ENCODE measurements around the gene P2RX3.

The P2RX3 gene

DNA sequence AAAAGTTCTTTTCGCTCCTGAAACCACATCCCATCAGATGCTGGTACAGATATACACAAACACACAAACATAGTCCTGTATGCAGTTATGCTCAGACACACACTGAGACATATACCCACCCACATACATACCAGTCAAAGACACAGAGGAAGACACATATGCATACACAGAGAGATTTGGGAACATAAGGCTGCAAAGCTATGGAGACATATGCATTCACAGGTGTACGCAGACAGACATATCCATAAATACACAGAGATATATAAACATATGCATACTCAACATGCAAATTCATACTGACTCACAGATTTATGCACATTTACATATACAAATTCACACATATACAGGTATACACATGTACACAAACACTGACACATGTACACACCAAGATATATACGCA lies 36.8 kb downstream of the P2RX3 start:
- no peaks in the 10 kb centered on the region for H3K9me3 ChIP-seq (ENCODE audit: control insufficient read depth, insufficient read depth, low read length)
- H3K27ac ChIP-seq (ENCODE audit: low read length): no peak overlapping the region
- no peaks in the 10 kb centered on the region for H3K36me3 ChIP-seq (ENCODE audit: control insufficient read depth, insufficient read depth, low read length)
- no peaks in the 10 kb centered on the region for H3K27me3 ChIP-seq (ENCODE audit: control insufficient read depth, insufficient read depth, low read length)
- H3K4me1 ChIP-seq (ENCODE audit: control insufficient read depth, insufficient read depth, low read length): no peaks in the 10 kb centered on the region; the same call in 1 of the 2 replicates
- DNase-seq (ENCODE audit: low read depth, low spot score): no peak
- no peak overlapping the region for H3K4me3 ChIP-seq (ENCODE audit: low read length)
- no CpG with 5 or more reads among the region's 3 CpGs for WGBS (ENCODE audit: insufficient coverage, insufficient read length)

DNA sequence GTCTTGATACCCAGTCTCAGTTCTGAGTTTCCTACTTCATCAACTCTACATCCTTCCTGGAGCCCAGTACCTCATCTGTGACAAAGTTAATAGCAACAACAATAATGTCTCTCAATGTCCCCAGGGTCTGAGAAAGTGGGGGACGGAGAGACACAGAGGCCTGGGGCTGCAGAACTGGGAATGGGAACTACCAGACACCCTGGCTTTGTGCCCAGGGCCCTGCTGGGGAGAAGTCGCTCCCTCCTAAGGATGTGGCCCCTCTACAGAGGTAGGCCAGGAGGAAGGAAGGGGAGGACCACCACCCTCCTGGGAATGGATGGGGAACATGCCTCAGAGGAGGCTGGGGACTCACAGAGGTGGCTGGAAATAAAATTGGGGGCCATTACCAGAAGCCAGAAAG lies 37.3 kb downstream of the P2RX3 start:
- Histone ChIP-seq H3K27ac (ENCODE audit: low read length) (no peak overlapping the region), H3K9me3 (ENCODE audit: control insufficient read depth, insufficient read depth, low read length) (no peaks in the 10 kb centered on the region), H3K4me1 (ENCODE audit: control insufficient read depth, insufficient read depth, low read length) (no peaks in the 10 kb centered on the region; the same call in 1 of the 2 replicates), H3K4me3 (ENCODE audit: low read length) (no peak overlapping the region), H3K27me3 (ENCODE audit: control insufficient read depth, insufficient read depth, low read length) (no peaks in the 10 kb centered on the region), H3K36me3 (ENCODE audit: control insufficient read depth, insufficient read depth, low read length) (no peaks in the 10 kb centered on the region)
- no peak for DNase-seq (ENCODE audit: low read depth, low spot score)
- no CpG with 5 or more reads among the region's 2 CpGs for WGBS (ENCODE audit: insufficient coverage, insufficient read length)

DNA sequence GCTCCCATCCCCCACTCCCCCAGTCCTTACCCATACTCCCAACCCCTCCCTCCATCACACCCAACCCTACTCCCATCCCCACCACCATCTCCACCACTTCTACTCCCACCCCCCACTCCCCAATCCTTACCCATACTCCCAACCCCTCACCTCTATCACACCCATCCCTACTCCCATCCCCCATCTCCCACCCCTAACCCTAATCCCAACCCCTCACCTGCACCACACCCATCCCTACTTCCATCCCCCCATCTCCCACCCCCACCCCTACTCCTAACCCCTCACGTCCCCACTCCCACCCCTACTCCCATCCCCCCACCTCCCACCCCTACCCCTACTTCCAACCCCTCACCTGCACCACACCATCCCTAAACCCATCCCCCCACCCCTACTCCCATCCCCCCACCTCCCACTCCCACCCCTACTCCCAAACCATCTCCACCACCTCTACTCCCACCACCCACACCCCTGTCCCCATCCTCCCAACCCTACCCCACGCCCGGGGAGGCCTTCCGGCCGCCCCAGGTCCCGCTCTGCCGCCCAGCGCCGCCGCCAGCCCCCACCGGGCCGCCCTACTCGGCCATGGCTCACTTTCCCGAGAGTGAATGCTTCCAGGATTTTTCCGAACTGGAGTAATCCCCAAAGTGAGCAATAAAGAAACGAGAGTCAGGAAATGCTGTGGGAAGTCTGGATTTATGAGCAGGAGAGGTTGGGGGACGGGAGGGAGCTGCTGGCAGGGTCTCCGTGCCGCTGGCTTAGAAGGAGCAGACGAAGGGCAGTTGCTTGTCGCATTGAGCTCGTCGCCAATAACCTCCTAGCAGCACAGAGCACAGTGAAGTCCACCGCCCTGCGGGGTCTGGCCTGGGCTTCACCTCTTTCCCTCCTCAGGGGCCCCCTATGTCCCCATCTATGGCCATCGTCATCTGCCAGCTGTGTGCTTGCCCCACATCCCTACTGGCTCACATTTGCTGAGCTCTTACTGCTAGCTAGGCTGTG lies 38.2 kb downstream of the P2RX3 start:
- H3K27me3 ChIP-seq (ENCODE audit: control insufficient read depth, insufficient read depth, low read length): no peaks in the 10 kb centered on the region; the same call in 1 of the 2 replicates
- 100% methylated on average over 1 of the region's 26 CpGs for WGBS (ENCODE audit: insufficient coverage, insufficient read length)

DNA sequence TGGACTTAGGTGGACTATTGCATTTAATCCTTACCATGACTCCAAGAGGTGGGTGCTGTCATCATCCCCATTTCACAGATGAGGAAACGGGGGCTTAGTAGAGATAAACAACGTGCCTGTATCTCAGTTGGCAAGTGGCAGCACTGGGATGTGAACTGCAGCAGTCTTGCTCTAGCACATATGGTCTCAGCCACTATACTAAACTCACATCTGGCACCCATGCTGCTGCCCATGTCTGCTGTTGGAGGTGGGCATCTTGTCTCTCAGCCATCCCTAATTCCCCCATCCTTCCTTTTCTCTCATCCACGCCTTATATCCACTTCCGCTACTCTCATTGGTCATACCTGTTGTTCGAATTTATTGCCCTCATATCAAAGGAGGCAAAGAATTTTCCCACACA lies 39.0 kb downstream of the P2RX3 start:
- Histone ChIP-seq H3K4me3 (ENCODE audit: low read length) (no peak overlapping the region), H3K4me1 (ENCODE audit: control insufficient read depth, insufficient read depth, low read length) (no peaks in the 10 kb centered on the region; the same call in 1 of the 2 replicates), H3K9me3 (ENCODE audit: control insufficient read depth, insufficient read depth, low read length) (no peaks in the 10 kb centered on the region), H3K36me3 (ENCODE audit: control insufficient read depth, insufficient read depth, low read length) (no peaks in the 10 kb centered on the region), H3K27me3 (ENCODE audit: control insufficient read depth, insufficient read depth, low read length) (no peaks in the 10 kb centered on the region; the same call in 1 of the 2 replicates), H3K27ac (ENCODE audit: low read length) (no peak overlapping the region)
- 100% methylated on average over 3 of the region's 5 CpGs for WGBS (ENCODE audit: insufficient coverage, insufficient read length)
- DNase-seq (ENCODE audit: low read depth, low spot score): no peak

More for the DNA sequence above, 38.2 kb downstream of the P2RX3 start:
- Histone ChIP-seq H3K9me3 (ENCODE audit: control insufficient read depth, insufficient read depth, low read length) (no peaks in the 10 kb centered on the region), H3K36me3 (ENCODE audit: control insufficient read depth, insufficient read depth, low read length) (no peaks in the 10 kb centered on the region), H3K4me3 (ENCODE audit: low read length) (no peak overlapping the region), H3K4me1 (ENCODE audit: control insufficient read depth, insufficient read depth, low read length) (no peaks in the 10 kb centered on the region; the same call in 1 of the 2 replicates), H3K27ac (ENCODE audit: low read length) (no peak overlapping the region)
- DNase-seq (ENCODE audit: low read depth, low spot score): no peak

DNA sequence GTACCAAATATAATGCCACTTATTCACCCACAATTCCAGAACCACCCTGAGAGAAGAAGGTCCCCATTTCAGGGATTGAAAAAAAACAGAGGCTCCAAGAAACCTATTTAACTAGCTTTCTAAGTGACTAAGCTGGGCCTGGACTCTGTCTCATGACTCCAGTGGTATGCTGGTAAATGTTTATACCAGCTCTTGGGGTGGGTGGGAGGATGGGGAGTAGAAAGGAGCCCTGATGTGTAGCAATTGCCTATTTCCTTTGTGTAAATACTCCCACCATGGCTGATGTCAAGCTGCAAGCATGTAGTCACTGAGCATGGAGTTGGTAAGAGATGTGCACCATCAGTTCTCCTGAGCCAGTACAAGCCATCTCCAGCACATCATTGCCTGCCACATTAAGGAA lies 40.0 kb downstream of the P2RX3 start:
- no peaks in the 10 kb centered on the region; the same call in 1 of the 2 replicates for H3K27me3 ChIP-seq (ENCODE audit: control insufficient read depth, insufficient read depth, low read length)
- DNase-seq (ENCODE audit: low read depth, low spot score): no peak
- H3K4me3 ChIP-seq (ENCODE audit: low read length): no peak overlapping the region
- H3K4me1 ChIP-seq (ENCODE audit: control insufficient read depth, insufficient read depth, low read length): no peaks in the 10 kb centered on the region; the same call in 1 of the 2 replicates
- no peaks in the 10 kb centered on the region for H3K36me3 ChIP-seq (ENCODE audit: control insufficient read depth, insufficient read depth, low read length)
- no peak overlapping the region for H3K27ac ChIP-seq (ENCODE audit: low read length)
- no peaks in the 10 kb centered on the region for H3K9me3 ChIP-seq (ENCODE audit: control insufficient read depth, insufficient read depth, low read length)

DNA sequence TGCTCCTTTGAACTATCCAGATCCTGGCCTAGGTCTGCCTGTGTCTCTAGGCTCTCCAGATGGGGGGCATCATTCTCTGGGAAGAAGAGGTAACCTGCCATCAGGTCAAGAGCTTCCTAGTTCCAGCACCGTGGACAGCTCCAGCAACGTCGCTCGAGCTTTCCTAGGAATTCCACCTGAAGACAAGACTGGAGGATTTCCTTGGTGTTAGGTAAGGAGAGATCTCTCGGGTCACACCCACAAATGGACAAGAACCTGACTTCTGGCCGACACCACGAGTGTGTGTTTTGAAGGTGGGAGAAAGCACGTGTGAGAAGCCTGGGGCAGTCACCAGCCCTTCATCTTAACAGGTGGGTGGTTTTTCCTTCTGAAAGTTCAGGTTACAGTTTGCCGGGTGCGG lies 41.6 kb downstream of the P2RX3 start:
- no peaks in the 10 kb centered on the region; the same call in 1 of the 2 replicates for H3K4me1 ChIP-seq (ENCODE audit: control insufficient read depth, insufficient read depth, low read length)
- no CpG with 5 or more reads among the region's 10 CpGs for WGBS (ENCODE audit: insufficient coverage, insufficient read length)
- peak; percentile 61 for DNase-seq (ENCODE audit: low read depth, low spot score)

DNA sequence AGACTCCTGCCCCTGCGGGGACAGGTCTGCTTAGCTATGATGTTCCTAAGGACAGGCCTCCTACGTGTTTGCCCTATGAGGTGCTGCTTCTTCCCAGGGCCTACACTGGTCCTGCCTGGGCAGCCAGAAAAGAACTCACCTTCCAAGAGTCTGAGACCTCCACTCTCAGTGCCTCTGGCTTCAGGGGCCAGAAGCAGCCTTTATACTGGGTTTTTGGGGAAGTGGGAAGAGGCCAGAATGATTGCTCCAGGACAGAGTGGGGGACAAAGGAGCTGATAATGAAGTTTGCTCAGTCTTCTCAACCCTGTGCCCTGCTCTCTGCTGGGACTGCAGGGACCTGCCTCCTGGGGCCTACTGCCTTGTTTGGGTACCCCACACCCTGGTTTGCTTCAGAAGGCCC lies 42.8 kb downstream of the P2RX3 start, which contains the start of gene PRG3:
PRG3 (minus strand) TSS at position 176 of the 400 bp plus-strand sequence. CDS start 442 bp downstream, outside the sequence.
- WGBS (ENCODE audit: insufficient coverage, insufficient read length): no CpG with 5 or more reads among the region's 2 CpGs
- H3K4me3 ChIP-seq (ENCODE audit: low read length): no peak within 1 kb of the TSS
- no peaks in the 10 kb centered on the region for H3K36me3 ChIP-seq (ENCODE audit: control insufficient read depth, insufficient read depth, low read length)
- no peaks in the 10 kb centered on the region; the same call in 1 of the 2 replicates for H3K4me1 ChIP-seq (ENCODE audit: control insufficient read depth, insufficient read depth, low read length)
- no peak within 1 kb of the TSS for H3K27ac ChIP-seq (ENCODE audit: low read length)
- H3K9me3 ChIP-seq (ENCODE audit: control insufficient read depth, insufficient read depth, low read length): no peaks in the 10 kb centered on the region
- no peak for DNase-seq (ENCODE audit: low read depth, low spot score)
- no peaks in the 10 kb centered on the region; the same call in 1 of the 2 replicates for H3K27me3 ChIP-seq (ENCODE audit: control insufficient read depth, insufficient read depth, low read length)

More for the DNA sequence above, 41.6 kb downstream of the P2RX3 start:
- Histone ChIP-seq H3K9me3 (ENCODE audit: control insufficient read depth, insufficient read depth, low read length) (no peaks in the 10 kb centered on the region), H3K36me3 (ENCODE audit: control insufficient read depth, insufficient read depth, low read length) (no peaks in the 10 kb centered on the region), H3K27me3 (ENCODE audit: control insufficient read depth, insufficient read depth, low read length) (no peaks in the 10 kb centered on the region; the same call in 1 of the 2 replicates), H3K4me3 (ENCODE audit: low read length) (no peak overlapping the region), H3K27ac (ENCODE audit: low read length) (no peak overlapping the region)

DNA sequence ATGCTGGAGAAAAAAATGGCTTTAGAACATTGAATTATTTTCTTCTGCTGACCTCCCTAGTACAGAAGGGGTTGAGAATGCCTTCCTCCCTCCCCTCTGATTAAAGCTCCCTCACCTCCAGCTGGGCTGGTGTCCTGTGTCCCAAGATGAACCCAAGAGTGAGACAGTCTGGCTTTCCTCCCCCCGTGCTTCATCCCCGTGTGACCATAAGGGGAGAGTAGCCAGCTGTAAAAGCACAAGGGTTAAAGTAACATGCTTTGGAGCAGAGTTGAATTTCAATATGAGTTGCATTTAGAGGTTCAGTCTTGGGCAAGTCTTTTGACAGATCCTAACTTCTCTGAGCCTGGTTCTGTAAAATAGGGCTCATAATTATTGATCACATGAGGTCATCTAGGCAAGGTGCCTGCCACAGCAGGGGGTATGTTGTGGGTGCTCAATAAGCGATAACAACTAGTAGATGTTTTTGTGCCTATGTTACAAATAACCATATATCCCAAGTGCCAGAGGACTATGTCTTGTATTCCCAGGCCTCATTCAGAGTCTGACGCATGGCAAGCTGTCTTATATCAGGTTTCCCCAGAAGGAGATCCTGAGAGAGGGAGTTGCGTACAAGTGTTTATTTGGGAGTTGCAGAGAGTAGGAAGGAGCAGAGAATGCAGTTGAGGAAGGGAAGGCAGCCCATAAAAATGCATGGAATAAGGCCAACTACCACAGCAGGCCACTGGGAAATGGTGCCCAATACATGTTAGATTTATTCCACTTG lies 48.2 kb downstream of the P2RX3 start:
- Histone ChIP-seq H3K27ac (ENCODE audit: low read length) (no peak overlapping the region), H3K36me3 (ENCODE audit: control insufficient read depth, insufficient read depth, low read length) (no peaks in the 10 kb centered on the region), H3K4me1 (ENCODE audit: control insufficient read depth, insufficient read depth, low read length) (no peaks in the 10 kb centered on the region), H3K9me3 (ENCODE audit: control insufficient read depth, insufficient read depth, low read length) (no peaks in the 10 kb centered on the region), H3K27me3 (ENCODE audit: control insufficient read depth, insufficient read depth, low read length) (no peaks in the 10 kb centered on the region), H3K4me3 (ENCODE audit: low read length) (no peak overlapping the region)
- no peak for DNase-seq (ENCODE audit: low read depth, low spot score)
- no CpG with 5 or more reads among the region's 5 CpGs for WGBS (ENCODE audit: insufficient coverage, insufficient read length)

DNA sequence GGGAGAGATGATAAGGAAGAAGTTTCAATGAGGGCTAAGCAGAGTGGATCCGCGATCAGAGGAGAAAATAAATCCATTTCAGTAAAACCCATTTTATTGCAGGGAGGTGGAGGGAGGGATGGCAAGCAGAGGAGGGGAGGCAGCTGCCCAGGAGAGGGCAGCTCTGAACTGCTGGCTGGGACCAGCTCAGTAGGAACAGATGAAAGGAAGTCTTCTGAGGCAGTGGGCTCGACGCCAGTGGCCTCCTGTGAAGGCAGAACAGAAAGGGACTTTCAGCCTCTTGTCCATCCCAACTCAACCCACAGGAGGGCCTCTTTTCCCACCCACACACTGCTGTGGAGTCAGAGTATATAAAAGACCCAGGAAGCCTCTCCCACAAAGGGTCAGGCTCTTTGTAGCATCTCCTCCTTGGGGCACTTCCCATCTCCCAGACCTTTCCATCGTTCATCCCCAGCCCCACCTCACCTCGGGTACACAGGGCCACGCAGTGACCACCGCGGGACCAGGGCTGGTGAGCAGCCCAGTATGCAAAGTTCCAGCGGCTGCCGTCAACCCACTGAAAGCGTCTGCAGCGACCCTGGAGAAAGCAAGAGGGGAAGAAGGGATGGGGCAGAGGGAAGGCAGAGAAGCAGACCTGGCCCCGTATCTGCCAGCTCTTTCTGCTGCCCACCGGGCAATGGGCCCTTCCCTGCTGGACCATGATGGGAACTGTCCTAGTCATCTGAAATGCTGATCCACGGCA lies 49.3 kb downstream of the P2RX3 start:
- no peaks in the 10 kb centered on the region for H3K36me3 ChIP-seq (ENCODE audit: control insufficient read depth, insufficient read depth, low read length)
- no peak overlapping the region for H3K27ac ChIP-seq (ENCODE audit: low read length)
- no peaks in the 10 kb centered on the region for H3K9me3 ChIP-seq (ENCODE audit: control insufficient read depth, insufficient read depth, low read length)
- H3K27me3 ChIP-seq (ENCODE audit: control insufficient read depth, insufficient read depth, low read length): no peaks in the 10 kb centered on the region
- no peaks in the 10 kb centered on the region for H3K4me1 ChIP-seq (ENCODE audit: control insufficient read depth, insufficient read depth, low read length)
- no CpG with 5 or more reads among the region's 16 CpGs for WGBS (ENCODE audit: insufficient coverage, insufficient read length)
- H3K4me3 ChIP-seq (ENCODE audit: low read length): no peak overlapping the region
- no peak for DNase-seq (ENCODE audit: low read depth, low spot score)

DNA sequence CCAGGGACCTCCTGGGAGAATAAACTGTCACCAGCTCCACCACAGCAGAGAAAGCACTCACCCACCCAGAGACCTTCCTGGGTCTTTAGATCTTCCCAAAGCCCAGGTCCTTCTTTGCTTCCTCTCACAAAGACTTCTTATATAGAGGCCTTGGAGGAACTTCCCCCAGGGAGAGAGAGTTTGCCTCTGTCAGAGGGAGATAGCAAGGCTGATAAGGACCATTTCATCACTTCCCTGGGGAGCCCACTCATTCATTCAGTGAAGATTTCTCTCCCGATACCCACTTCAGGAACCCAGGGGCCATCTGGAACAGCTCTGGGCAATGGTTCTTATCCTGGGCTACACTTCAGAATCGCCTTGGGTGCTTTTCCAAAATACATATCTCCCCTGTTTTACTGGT lies 52.4 kb downstream of the P2RX3 start, which contains the start of gene PRG2:
PRG2 (minus strand) TSS at position 116 of the 400 bp plus-strand sequence. CDS start 706 bp downstream, outside the sequence.
- Histone ChIP-seq H3K36me3 (ENCODE audit: control insufficient read depth, insufficient read depth, low read length) (no peaks in the 10 kb centered on the region), H3K27ac (ENCODE audit: low read length) (no peak within 1 kb of the TSS), H3K9me3 (ENCODE audit: control insufficient read depth, insufficient read depth, low read length) (no peaks in the 10 kb centered on the region), H3K4me1 (ENCODE audit: control insufficient read depth, insufficient read depth, low read length) (no peaks in the 10 kb centered on the region), H3K4me3 (ENCODE audit: low read length) (no peak within 1 kb of the TSS), H3K27me3 (ENCODE audit: control insufficient read depth, insufficient read depth, low read length) (no peaks in the 10 kb centered on the region)
- no peak for DNase-seq (ENCODE audit: low read depth, low spot score)
- no CpG with 5 or more reads among the region's 2 CpGs for WGBS (ENCODE audit: insufficient coverage, insufficient read length)
